ENCODE measurements around the gene PCSK4. TPM values are rescaled to one million over a fixed set of nuclear protein-coding genes. Genes with fewer than 3 reads are reported as not detected.

Gene PCSK4
- total and polyA plus RNA-seq, 9 of the 15 experiments (the other 6 are each of a cell fraction or from before 2014, with no cell fraction given): 0.01 to 9.1 (median 2.1) TPM; not detected in 1

DNA sequence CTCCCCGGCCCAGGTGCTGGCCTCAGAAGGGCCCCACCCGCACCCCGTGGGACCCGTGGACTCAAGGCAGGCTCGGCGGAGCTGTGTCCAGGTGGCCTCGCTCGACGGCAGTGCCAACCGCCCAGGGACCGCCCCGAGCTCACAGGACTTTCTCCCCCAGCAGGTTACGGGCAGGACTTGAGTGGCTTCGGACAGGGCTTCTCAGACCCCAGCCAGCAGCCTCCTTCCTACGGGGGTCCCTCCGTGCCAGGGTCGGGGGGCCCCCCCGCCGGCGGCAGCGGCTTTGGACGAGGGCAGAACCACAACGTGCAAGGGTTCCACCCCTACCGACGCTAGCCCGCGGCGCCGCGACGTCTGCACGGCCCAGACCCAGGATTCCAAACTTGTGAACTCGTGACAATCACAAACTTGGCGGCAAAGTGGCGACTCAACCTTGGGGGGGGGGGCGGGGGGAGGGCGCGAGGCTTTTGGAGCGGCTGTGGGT lies 55.5 kb downstream of the PCSK4 start:
- no TSS peak for BruUV-seq (replicated peaks)
- no peaks in the 10 kb centered on the region for H3K9me3 ChIP-seq (replicated peaks; ENCODE audit: control insufficient read depth, insufficient read depth, low read depth, low read length)
- in situ Hi-C loops (cut with MboI): no loop called here
- H3K27ac ChIP-seq (ENCODE audit: extremely low read depth, low read depth, low read length): peak overlapping the region; percentile 71; the same call in 1 of the 3 replicates
- no peak overlapping the region for H2AFZ ChIP-seq (ENCODE audit: low read depth, low read length)
- POLR2A ChIA-PET: interaction anchor here (0.6 to 7.0 kb wide), 5 partner anchors 19 to 343 kb away, joined by 3 to 52 read pairs (median 3); no protein-coding TSS in a partner anchor
- ATAC-seq: no peak
- peaks cover 27% of the 10 kb centered on the region for H4K20me1 ChIP-seq (replicated peaks; ENCODE audit: control insufficient read depth, insufficient read depth, low read length)
- 57% methylated on average over 24 of the region's 39 CpGs for WGBS (ENCODE audit: insufficient coverage, low coverage, missing lambda C conversion rate)
- H3K9me1 ChIP-seq (ENCODE audit: control insufficient read depth, insufficient read depth, low read length): peaks cover 3% of the 10 kb centered on the region
- H3K79me2 ChIP-seq (ENCODE audit: control insufficient read depth, insufficient read depth, low read length): peaks cover 26% of the 10 kb centered on the region
- peak in 2 of 4 experiments; percentile 14 to 54 for DNase-seq (ENCODE audit: extremely low read depth in 1 of 4, low spot score in 3 of 4)
- H3K27me3 ChIP-seq (ENCODE audit: control insufficient read depth in 2 of 2, insufficient read depth in 2 of 2, low read length in 2 of 2): no peaks in the 10 kb centered on the region
- CTCF ChIA-PET (ENCODE audit: low intra/inter-chr PET ratio): no interaction called here
- H3K4me1 ChIP-seq (replicated peaks in 1 of 2; ENCODE audit: control insufficient read depth in 2 of 2, insufficient read depth in 2 of 2, low read length in 2 of 2): peaks cover 15 to 78% of the 10 kb centered on the region in 2 experiments; a peak in 4 of 5 replicates
- H3K4me2 ChIP-seq (ENCODE audit: insufficient read depth, low read length): no peak overlapping the region
- no peak for FAIRE-seq
- H3K4me3 ChIP-seq: no peak overlapping the region
- peaks cover 61% of the 10 kb centered on the region; the same call in 2 of the 3 replicates for H3K36me3 ChIP-seq (ENCODE audit: control insufficient read depth, insufficient read depth, low read length)
- intact Hi-C loops (cut with micrococcal nuclease): no loop called here
- peak overlapping the region in 1 of 2 experiments; percentile 78; a peak in 2 of 4 replicates for H3K9ac ChIP-seq (ENCODE audit: insufficient read depth in 1 of 2, low read depth in 2 of 2, low read length in 2 of 2)
- TF ChIP-seq ESRRB (CRISPR knock-in tag; IDR thresholded peaks at IDR 0.05; ENCODE audit: borderline replicate concordance) (no peak), ZNF444 (CRISPR knock-in tag; IDR thresholded peaks at IDR 0.05) (no peak), PREB (CRISPR knock-in tag; IDR thresholded peaks at IDR 0.05) (no peak), ZBTB34 (CRISPR knock-in tag; IDR thresholded peaks at IDR 0.05) (no peak), SIN3B (IDR thresholded peaks at IDR 0.05; ENCODE audit: low read depth) (no peak), SMAD2 (IDR thresholded peaks at IDR 0.05; ENCODE audit: low read depth, low read length) (no peak), HNRNPL (IDR thresholded peaks at IDR 0.05; ENCODE audit: low read depth, low read length) (0 out of 2 replicates have a peak, but pooled peaks have one; percentile 41), NCOR1 (IDR thresholded peaks at IDR 0.05) (no peak), EHMT2 (IDR thresholded peaks at IDR 0.05) (no peak), HLTF (IDR thresholded peaks at IDR 0.05) (no peak), ZNF609 (CRISPR knock-in tag; IDR thresholded peaks at IDR 0.05; ENCODE audit: borderline replicate concordance) (no peak), HSF4 (CRISPR knock-in tag; IDR thresholded peaks at IDR 0.05; ENCODE audit: borderline replicate concordance) (no peak), NR2C1 (IDR thresholded peaks at IDR 0.05) (no peak), NR2C1 (tag; IDR thresholded peaks at IDR 0.05) (no peak)
- TF ChIP-seq, protein P1, sequence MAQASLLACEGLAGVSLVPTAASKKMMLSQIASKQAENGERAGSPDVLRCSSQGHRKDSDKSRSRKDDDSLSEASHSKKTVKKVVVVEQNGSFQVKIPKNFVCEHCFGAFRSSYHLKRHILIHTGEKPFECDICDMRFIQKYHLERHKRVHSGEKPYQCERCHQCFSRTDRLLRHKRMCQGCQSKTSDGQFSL (CRISPR knock-in tag; IDR thresholded peaks at IDR 0.05): peak; percentile 86
- TF ChIP-seq, protein P1 (tag; IDR thresholded peaks at IDR 0.05): no peak
